HG03280 (cell line): Measurements from ENCODE around the gene EXOC3L1.

Experiments
- ATAC-seq: cut with Tn5 transposase; IDR thresholded peaks from one replicate; pipeline ENCODE4 v1.9.1; 2021; ENCODE audit warnings: mild to moderate bottlenecking, moderate library complexity; ENCODE audit not compliant: unreplicated experiment

The EXOC3L1 gene

GRCh38 chr16:67150047-67150832 lies 39.7 kb downstream of the EXOC3L1 start:
- no peak for ATAC-seq

- no peak for ATAC-seq
Observed at GRCh38 chr16:67149276-67150046, 40.5 kb downstream of the EXOC3L1 start.

DNA sequence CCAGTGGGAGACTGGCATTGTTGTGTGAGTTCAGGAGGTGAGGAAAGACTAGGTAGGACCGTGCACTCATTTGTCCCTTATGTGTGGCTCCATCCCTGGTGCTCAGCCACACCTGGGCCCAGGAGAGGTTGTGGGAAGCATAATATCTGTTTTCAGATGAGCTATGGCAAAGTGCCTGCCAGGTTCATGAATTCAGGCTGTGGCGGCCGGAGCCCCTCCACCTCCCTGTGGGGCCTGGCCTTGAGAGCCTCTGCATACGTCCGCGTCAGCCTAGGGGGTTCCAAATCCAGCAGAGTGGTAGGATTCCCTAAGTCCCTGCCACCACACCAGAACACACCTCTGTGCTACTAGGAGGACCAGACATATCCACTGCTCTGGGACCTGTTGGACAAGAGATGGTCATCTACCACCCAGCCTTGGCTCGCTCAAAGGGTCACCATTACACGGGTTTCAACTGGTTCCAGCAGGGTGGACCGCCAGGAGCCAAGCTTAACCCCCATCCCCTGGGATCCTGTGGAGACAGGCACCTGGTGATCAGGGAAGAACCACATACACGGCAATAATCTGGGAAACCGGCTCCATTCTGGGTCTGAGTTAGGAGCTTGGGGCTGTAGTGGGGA lies 41.2 kb downstream of the EXOC3L1 start:
- no peak for ATAC-seq

GRCh38 chr16:67148221-67148620 lies 41.7 kb downstream of the EXOC3L1 start:
- ATAC-seq, result no peak

DNA sequence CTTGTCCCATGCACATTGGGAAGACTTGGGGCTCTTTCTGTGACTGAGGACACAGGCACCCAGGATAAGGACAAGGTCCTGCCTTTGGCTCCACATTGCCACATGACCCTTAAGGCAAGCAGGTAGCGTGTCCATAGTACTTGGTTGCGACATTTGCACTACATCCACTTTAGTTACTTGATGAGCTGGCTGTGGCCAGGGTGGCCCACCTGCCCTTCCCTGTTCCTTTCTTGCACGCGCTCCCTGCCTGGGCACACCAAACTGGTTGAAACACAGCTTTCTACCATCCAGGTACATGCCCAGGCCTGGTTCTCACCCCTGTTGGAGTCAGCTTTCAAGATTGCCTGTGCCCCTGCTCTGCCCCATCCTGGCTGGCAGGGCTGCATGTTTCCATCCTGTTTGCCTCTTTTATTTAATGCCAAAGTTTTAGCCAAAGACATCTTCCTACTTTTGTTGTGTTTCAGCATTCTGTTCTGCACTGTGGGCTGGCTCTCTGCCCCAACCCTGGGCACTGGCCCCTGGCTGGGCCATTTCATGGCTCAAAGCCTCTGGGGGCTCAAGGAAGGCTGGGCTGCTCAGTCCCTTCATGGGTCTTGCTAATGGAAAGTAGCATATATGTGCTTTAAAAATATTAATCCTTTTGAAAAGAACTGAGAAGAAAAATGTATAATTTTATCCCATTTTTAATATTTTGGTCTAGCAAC lies 42.3 kb downstream of the EXOC3L1 start:
- no peak for ATAC-seq

- ATAC-seq, result no peak
Observed at GRCh38 chr16:67146523-67147357, 43.2 kb downstream of the EXOC3L1 start.

DNA sequence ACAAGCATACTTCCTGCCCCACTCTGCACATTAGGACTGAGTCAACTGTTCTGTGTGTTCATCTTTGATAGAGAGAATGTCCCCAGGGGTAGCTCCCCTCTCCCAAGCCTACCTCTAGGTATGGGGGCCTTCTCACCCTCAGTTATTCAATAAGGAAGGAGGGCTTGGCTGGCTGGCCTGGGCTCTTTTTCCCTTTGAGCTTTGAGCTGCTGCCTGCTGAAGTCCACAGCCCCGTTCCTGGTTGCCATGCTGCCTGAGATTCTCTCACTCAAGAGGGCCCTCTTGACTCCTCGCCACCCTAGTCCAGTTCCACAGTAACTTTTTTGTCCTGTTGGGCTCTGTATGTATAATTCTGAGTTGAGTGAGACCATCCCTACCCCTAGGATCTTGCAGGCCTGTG lies 44.2 kb downstream of the EXOC3L1 start:
- no peak for ATAC-seq

DNA sequence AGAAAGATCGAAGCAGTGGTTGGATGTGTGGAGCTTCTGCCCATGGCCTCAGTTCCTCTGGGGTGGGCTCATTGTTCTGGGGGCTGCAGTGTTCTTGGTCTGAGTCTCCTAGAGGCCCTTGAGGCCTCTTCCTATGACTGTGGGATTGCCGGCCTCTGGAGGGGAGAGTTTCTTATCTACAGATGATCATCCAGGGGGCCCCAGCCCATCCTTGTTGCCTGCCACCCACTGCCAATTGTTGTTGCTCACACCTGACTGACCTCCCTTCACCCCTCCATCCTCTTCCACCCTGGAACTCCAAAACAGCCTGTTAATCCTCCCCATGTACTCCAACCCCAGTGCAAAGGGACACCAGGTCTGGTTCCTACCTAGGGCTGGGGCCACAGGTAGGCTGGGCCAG lies 45.0 kb downstream of the EXOC3L1 start:
- no peak for ATAC-seq

DNA sequence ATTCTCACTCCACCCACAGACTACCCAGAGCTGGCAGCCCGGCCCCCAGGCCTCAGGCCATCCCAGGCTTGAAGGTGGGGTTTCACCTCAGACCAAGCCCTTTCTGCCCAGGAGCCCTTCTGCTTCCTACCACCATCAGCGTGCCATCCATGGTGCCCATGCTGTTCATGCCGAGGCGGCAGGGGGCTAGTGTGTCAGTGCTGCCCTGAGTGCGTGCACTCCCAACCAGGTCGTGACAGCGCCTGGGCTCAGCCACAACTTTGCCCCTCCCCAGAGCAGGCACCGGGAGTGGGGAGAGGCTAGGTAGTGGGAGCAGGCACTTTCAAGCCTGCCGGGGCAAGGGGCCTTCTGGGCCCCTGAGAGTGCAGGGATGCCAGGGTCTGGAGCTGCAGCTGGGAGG lies 47.6 kb downstream of the EXOC3L1 start:
- no peak for ATAC-seq

DNA sequence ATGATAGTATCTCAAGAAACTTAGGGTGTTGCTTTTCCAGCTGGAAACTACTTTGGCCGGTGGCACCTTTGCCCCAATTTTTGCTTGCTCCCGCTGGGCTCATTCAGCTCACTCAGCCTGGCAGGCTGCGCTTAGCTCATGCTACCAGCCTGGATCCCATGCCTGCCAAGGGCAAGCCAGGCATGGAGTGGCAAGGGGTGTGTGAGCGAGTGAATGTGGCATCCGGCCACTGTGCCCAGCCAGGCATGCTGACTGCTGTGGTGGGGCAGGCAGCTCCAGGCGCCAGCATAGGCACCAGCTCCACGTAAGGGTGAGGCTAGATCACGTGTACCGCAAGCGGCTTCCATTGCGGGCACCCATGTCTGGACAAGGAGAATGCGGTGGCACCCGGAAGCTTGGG lies 48.5 kb downstream of the EXOC3L1 start:
- no peak for ATAC-seq

DNA sequence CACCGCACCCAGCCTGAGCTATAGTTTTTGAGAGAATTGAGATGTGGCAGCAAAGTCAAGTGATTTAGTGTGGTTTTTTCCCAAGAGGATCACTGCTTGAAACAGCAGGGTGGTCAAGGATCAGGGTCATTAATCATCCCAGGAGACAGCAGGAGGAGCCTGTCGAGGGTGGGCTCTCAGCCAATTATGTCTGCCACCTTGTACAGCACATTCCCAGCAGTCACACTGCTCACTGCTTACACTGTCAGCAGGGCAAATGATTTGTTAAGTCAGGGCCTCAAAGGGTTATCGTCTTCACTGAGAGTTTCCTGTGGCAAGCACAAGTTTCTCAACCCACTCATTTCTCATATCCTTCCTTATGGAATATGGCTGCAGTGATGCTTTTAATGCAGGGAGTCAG lies 52.3 kb downstream of the EXOC3L1 start:
- ATAC-seq, result no peak
